DMS79 (cell line): ENCODE results near the gene STAT5B.

Experiments used
- DNase-seq: peaks from one replicate; lab custom pipeline; 2025; lab: John Stamatoyannopoulos, UW

Gene STAT5B

GRCh38 chr17:42178817-42179216 lies 97.4 kb downstream of the STAT5B start:
- no peak for DNase-seq

DNA sequence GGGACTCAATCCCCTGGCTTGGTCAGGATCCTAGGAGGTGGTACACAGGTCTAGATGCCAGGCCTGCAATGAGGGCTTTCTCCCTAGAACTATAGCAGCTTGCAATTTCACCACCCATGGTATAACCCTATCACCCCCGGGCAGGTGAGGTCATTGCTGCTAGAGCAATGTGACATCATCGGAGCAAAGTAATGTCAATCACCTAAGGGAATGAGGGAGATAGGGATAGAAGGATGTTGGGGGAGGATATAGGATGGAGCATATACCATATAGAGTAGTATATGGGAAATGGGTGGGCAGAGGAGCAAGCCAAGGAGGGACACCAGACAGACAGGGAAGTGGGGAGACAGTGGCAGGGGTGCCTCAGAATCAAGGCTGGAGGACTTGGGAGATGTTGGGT lies 98.5 kb downstream of the STAT5B start:
- DNase-seq = no peak

GRCh38 chr17:42174126-42174783 lies 101.9 kb downstream of the STAT5B start:
- DNase-seq = no peak

DNA sequence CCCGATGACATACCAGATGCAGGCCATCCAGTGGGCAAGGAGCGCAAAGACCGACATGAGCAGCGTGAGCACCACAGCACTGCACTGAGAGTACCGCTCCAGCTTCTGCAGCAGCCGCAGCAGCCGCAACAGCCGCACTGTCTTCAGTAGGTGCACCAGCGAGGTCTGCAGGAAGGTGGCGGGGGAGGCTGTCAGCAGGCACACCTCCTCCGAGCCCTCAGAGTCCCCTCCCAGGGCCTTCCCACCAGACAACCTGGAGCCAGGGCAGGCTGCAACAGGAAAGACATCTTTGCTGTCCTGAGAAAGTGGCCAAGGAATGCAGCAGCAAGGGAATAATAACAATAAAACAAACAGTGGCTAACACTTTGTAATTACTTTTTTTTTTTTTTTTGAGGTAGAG lies 104.4 kb downstream of the STAT5B start:
- DNase-seq = no peak

GRCh38 chr17:42169351-42169750 lies 106.8 kb downstream of the STAT5B start:
- DNase-seq = no peak

- no peak for DNase-seq
Observed at GRCh38 chr17:42167807-42168206, 108.4 kb downstream of the STAT5B start.

DNA sequence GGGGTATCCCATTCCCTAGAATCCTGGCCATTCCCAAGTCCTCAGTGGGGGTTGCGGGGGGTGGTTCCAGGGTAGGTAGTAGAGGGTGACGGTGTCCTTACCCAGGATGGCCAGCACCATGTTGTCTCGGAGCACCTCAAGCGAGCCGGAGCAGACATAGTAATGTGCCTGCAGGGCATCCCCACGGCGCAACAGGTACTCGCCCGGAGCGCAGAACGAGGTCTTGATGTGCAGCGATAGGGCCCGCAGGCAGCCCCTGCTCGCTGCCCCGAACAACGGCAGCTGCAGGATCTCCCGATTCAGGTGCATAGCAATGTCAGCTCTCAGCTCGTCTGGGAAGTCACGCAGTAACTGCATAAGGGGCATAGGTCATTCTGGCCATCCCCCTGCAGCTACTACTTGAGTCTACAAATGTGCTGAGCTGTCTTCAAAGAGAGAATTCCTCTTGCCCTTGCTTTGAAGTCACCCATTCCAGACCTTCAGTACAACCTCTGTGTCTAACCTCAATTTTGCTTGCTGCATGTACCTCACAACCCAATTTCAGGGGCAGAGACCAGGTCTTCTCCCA lies 109.9 kb downstream of the STAT5B start:
- no peak for DNase-seq

GRCh38 chr17:42165751-42166150 lies 110.4 kb downstream of the STAT5B start:
- DNase-seq = no peak

- DNase-seq = no peak
Observed at GRCh38 chr17:42163696-42164407, 112.3 kb downstream of the STAT5B start.

DNA sequence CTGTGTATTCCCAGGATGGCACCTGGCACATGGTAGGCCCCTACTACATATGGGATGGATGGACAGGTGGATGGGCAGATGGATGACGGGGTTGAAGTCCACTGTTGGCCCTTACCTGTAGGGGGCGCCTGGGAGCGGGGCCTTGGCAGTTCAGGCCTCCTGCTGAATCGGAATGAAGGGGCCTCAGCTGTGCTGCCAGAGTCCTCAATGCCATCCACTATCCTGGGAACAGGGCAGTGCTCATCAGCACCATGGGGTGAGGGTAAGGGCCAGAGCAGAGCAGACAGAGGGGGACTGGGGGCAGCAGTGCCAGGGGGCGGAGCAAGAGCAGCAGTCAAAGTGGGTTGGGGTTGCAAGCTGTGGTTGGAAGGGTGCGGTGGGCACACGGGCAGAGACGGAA lies 113.1 kb downstream of the STAT5B start:
- no peak for DNase-seq

DNA sequence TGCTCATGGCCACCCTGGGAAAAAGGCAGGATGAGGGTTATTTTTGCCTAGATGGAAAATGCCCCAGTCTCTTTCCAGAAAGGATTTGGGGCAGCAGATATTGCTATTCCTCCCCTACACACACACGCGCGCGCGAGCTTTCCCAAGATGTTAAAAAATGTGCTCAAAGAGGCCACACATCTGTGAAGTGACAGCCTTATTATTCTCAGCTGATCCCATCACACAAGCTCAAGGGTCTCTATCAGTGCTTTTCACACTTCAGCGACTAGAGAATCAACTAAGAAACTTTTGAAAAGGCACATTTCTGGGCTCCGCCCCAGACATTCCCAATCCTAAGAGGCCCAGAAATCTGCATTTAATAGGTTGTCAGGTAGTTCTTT lies 115.7 kb downstream of the STAT5B start:
- DNase-seq = no peak

GRCh38 chr17:42159796-42160530 lies 116.2 kb downstream of the STAT5B start:
- no peak for DNase-seq

- no peak for DNase-seq
Observed at GRCh38 chr17:42155614-42156045, 120.6 kb downstream of the STAT5B start.

DNA sequence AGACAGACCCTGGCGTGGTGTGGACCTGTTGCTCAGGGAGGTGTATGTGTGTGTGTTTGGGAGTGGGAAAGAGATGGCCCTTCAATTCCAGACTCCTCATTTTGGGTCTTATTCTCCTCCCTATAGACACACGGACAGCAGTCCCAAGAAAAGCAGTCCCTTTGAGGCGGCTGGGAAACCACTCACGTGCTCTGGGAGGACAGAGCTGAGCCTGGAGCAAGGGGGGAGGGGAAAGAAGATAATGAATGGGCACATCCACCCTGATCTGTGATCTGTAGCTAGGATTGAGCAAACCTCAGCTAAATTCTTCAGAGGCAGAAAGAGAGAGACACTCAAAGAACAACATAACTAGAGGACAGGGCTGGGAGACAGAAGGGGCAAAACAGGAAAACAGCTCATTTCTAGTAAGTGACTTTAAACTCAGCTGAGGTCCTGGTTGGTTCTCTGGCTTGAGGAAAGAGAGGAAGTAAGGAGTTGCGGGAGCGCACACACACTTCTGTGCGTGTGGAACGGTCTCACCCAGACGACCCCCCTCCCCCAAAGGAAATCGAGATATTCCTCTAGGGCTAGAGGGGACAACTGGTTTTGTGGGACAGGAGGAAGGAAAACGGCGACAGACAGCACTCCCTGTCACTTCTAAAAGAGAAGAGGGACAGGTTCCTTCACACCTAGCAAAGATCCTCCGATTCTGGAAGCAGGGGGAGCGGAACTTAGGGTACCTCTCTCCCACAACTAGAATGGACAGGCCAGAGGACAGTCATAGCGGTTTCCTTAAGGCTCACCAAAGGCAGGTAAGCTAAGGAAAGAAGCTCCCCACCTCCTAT lies 122.1 kb downstream of the STAT5B start:
- DNase-seq = no peak
